Fibroblast of pulmonary artery (primary cell): ENCODE results near the gene ZGPAT.
"Not testable (repeated sequence)": the region's sequence is repeated elsewhere in the genome, so short reads cannot be mapped to it uniquely, and the experiment has no call there.

ENCODE experiments used
- DNase-seq: peaks from one replicate; pipeline ENCODE4 v3.0.0-alpha.2; 2010; ENCODE audit warnings: low read depth
- H3K4me3 ChIP-seq: replicated peaks from 2 replicates; pipeline ENCODE4 v1.5.1; 2011; ENCODE audit warnings: low read depth, mild to moderate bottlenecking, control low read depth, low read length, moderate library complexity
- CTCF ChIP-seq: IDR thresholded peaks from 2 replicates; pipeline ENCODE4 v1.5.1; 2011; ENCODE audit warnings: mild to moderate bottlenecking, control low read depth, low read length, inconsistent platforms; ENCODE audit errors: missing control alignments

Gene ZGPAT

GRCh38 chr20:63771046-63771707 lies 63.3 kb downstream of the ZGPAT start:
- no peak for DNase-seq
- no peak for TF ChIP-seq CTCF
- H3K4me3 ChIP-seq = no peak overlapping the region

- no peak overlapping the region for H3K4me3 ChIP-seq
- TF ChIP-seq CTCF = no peak
- no peak for DNase-seq
Observed at GRCh38 chr20:63772781-63773518, 65.1 kb downstream of the ZGPAT start.

DNA sequence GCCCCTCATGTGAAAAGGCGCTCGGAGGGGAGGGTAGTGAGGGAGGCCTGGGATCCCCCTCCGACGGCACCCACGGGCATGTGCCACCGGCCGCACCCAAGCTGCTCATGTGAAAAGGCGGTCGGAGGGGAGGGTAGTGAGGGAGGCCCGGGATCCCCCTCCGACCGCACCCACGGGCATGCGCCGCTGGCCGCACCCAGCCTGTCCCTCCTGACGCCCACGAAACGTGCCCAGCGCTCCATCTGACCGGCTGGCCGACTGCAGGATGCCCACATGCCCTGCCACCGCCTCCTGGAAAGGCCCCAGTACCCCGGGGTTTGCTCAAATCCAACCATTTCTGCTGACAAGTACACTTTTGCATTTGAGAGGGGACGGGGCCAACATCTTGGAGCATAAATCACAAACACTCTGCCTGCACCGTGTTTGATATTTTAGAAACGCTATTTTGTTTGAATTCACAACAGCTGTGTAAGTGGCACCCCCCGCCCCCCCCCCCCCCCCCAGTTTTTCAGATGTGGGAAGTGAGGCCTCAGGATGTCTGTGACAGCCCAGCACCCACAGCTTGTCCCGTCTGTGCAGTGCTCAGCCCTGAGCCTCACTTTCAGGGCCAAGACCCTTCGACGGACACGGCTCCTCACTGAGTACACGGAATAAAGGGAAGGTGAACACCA lies 65.9 kb downstream of the ZGPAT start:
- DNase-seq = no peak
- H3K4me3 ChIP-seq = no peak overlapping the region
- TF ChIP-seq CTCF = no peak

DNA sequence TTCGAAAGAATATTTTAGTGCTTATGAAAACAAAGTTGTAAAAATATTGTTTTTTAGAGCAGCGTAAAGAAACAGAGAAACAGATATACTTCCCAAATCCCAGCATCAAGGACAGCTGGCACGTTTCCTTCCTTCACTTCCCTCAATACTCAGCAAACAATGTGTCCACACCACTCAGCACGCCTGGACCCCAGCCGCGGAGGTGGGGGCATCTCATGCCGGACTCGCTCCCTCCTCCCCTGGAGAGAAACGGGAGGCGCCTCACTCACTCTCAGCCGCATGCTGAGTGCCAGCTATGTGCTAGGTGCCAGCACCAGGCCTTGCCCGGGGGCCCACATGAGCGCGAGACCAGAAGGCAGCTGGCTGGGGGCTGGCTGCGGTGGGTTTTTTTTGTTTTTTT lies 66.5 kb downstream of the ZGPAT start:
- no peak overlapping the region for H3K4me3 ChIP-seq
- TF ChIP-seq CTCF = no peak
- no peak for DNase-seq

DNA sequence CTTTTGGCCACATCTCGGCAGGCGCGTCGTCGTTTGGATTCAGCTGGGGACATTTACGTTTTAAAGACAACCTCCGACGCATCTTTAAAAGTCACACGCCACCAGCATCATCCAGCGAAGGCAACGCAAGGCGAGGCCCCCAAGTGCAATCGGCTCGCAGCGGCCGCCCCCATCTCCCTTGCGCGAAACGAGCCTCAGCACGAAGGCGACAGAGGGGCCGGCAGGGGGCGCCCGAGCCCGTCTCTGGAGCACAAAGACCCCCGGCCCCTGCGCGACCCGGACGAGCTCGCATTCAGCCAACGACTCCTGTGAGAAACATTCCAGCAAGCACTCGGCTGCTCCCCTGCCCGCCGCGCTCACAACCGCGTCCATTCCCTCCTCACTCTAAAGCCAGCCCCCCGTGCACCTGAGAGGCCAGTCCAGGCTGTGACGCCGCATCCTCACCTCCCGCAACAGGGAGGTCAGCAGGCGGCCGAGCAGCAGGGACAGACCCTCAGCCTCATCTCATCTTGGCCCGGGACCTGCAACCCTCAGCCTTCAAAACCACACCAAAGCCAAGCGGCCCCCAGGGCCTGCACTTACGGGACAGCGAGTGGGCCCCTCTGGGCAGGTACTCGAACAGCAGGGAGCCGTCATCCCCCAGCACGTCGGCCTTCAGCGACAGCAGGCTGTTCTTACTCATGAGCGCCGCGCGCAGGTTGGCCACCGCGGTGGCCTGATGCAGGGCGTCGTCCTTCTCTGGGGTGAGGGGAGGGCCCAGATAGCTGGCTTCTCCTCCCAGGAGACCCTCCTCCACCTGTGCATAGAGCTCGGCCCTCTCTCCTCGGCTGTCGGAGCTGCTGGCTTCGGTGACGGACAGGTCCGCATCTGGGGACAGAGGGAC lies 67.5 kb downstream of the ZGPAT start:
- peak; percentile 58 for TF ChIP-seq CTCF
- peak overlapping the region; percentile 28 for H3K4me3 ChIP-seq
- DNase-seq = peak; percentile 31

- DNase-seq, H3K4me3 ChIP-seq: not testable (repeated sequence)
Observed at GRCh38 chr20:63776875-63777274, 69.0 kb downstream of the ZGPAT start.

GRCh38 chr20:63777614-63778013 lies 69.8 kb downstream of the ZGPAT start:
- H3K4me3 ChIP-seq = no peak overlapping the region
- no peak for TF ChIP-seq CTCF
- no peak for DNase-seq
